Liver (tissue), 9 donors: ENCODE results near the gene STK32C. TPM values are rescaled to one million over a fixed set of nuclear protein-coding genes. Genes with fewer than 3 reads are reported as not detected.

Source experiments
- DNase-seq: peaks from one replicate; pipeline ENCODE4 v3.0.0-alpha.2; 2017; ENCODE audit warnings: low spot score
- H3K27ac ChIP-seq, 2 donors: one replicate each; pipeline ENCODE4 v1.7.0; 2013; ENCODE audit warnings: inconsistent platforms in 2 of 2, low read length in 2 of 2, control low read depth in 1 of 2, low read depth in 1 of 2, mild to moderate bottlenecking in 1 of 2
- H3K27me3 ChIP-seq, 4 donors: one replicate each; pipeline versions ENCODE4 v1.6.1 to v1.7.0; 2013; ENCODE audit warnings: low read length in 3 of 4, inconsistent platforms in 1 of 4, mild to moderate bottlenecking in 1 of 4, moderate library complexity in 1 of 4; ENCODE audit not compliant: control insufficient read depth in 4 of 4, insufficient read depth in 4 of 4
- H3K36me3 ChIP-seq, 4 donors: one replicate each; pipeline versions ENCODE4 v1.6.1 to v1.7.0; 2013; ENCODE audit warnings: low read length in 3 of 4, mild to moderate bottlenecking in 3 of 4, low read depth in 1 of 4, moderate library complexity in 1 of 4; ENCODE audit not compliant: control insufficient read depth in 4 of 4, insufficient read depth in 3 of 4
- H3K4me1 ChIP-seq, 4 donors: one replicate each; pipeline versions ENCODE4 v1.6.1 to v1.7.0; 2013; ENCODE audit warnings: low read length in 3 of 4, mild to moderate bottlenecking in 3 of 4, moderate library complexity in 1 of 4; ENCODE audit not compliant: control insufficient read depth in 4 of 4, insufficient read depth in 4 of 4
- H3K4me3 ChIP-seq, 3 donors: one replicate each; pipeline versions ENCODE4 v1.6.1 to v1.7.0; 2013; ENCODE audit warnings: low read length in 3 of 3, control low read depth in 1 of 3, low read depth in 1 of 3, mild to moderate bottlenecking in 1 of 3
- H3K9ac ChIP-seq, 2 donors: one replicate each; pipeline ENCODE4 v1.7.0; 2013; ENCODE audit warnings: low read length in 2 of 2, mild to moderate bottlenecking in 2 of 2, moderate library complexity in 2 of 2, control low read depth in 1 of 2, low read depth in 1 of 2
- H3K9me3 ChIP-seq, 4 donors: one replicate each; pipeline versions ENCODE4 v1.6.1 to v1.7.0; 2013; ENCODE audit warnings: low read length in 3 of 4; ENCODE audit not compliant: control insufficient read depth in 4 of 4
- ATF3 ChIP-seq: IDR thresholded peaks from 2 replicates; pipeline ENCODE4 v1.6.1; 2016; ENCODE audit warnings: antibody characterized with exemption
- CTCF ChIP-seq: fragments of 150-350 bp; IDR thresholded peaks from 2 replicates; pipeline ENCODE4 v1.5.1; 2017; ENCODE audit warnings: improper control_type of control experiment, low read depth, low read length; ENCODE audit not compliant: missing input control
- FOXA1 ChIP-seq: IDR thresholded peaks from 2 replicates; pipeline ENCODE4 v1.6.1; 2016; ENCODE audit warnings: antibody characterized with exemption
- FOXA2 ChIP-seq: IDR thresholded peaks from 2 replicates; pipeline ENCODE4 v1.6.1; 2016; ENCODE audit warnings: antibody characterized with exemption
- GABPA ChIP-seq, 2 donors: IDR thresholded peaks in 1 of 2; conservative IDR thresholded peaks in 1 of 2; 2 replicates each; pipeline ENCODE4 v1.6.1; 2016; ENCODE audit warnings: antibody characterized with exemption in 2 of 2, mild to moderate bottlenecking in 1 of 2, moderate library complexity in 1 of 2
- HNF4A ChIP-seq, 2 donors: conservative IDR thresholded peaks; 2 replicates each; pipeline ENCODE4 v1.6.1; 2016; ENCODE audit warnings: antibody characterized with exemption in 2 of 2, mild to moderate bottlenecking in 2 of 2
- HNF4G ChIP-seq: IDR thresholded peaks from 2 replicates; pipeline ENCODE4 v1.6.1; 2016; ENCODE audit warnings: antibody characterized with exemption
- MAX ChIP-seq: IDR thresholded peaks from 2 replicates; pipeline ENCODE4 v1.6.1; 2016; ENCODE audit warnings: antibody characterized with exemption
- NR2F2 ChIP-seq: IDR thresholded peaks from 2 replicates; pipeline ENCODE4 v1.6.1; 2016; ENCODE audit warnings: antibody characterized with exemption
- RAD21 ChIP-seq, 2 donors: IDR thresholded peaks; 2 replicates each; pipeline ENCODE4 v1.6.1; 2016; ENCODE audit warnings: antibody characterized with exemption in 2 of 2, mild to moderate bottlenecking in 2 of 2
- REST ChIP-seq: IDR thresholded peaks from 2 replicates; pipeline ENCODE4 v1.6.1; 2016; ENCODE audit warnings: antibody characterized with exemption, mild to moderate bottlenecking
- SP1 ChIP-seq: IDR thresholded peaks from 2 replicates; pipeline ENCODE4 v1.6.1; 2018; ENCODE audit warnings: antibody characterized with exemption, mild to moderate bottlenecking
- TAF1 ChIP-seq: conservative IDR thresholded peaks from 2 replicates; pipeline ENCODE4 v1.6.1; 2016; ENCODE audit warnings: antibody characterized with exemption, mild to moderate bottlenecking
- YY1 ChIP-seq: IDR thresholded peaks from 2 replicates; pipeline ENCODE4 v1.6.1; 2016; ENCODE audit warnings: antibody characterized with exemption, mild to moderate bottlenecking
- ZBTB33 ChIP-seq: IDR thresholded peaks from 2 replicates; pipeline ENCODE4 v1.6.1; 2016; ENCODE audit warnings: antibody characterized with exemption
- WGBS: extraction: QIAGEN DNeasy Blood & Tissue Kit; methylation state at CpG from one replicate; pipeline ENCODE4 v1.1.7; 2013; 5-methylcytosine and 5-hydroxymethylcytosine counted together
- polyA plus RNA-seq, 2 donors: library from polyadenylated mRNA; stranded (reverse) in 1 of 2; unstranded in 1 of 2; fragments of 200-250 nt in 1 of 2; fragments of >200 nt in 1 of 2; fragmentation: Nextera tagmentation in 1 of 2; extraction: Ambion mirVana in 1 of 2; gene quantifications; one replicate each; pipeline versions ENCODE4 v1.2.1 to v1.2.3, GENCODE V29; 2013 to 2015
- total RNA-seq, 2 donors: library from RNA; depleted of rRNA; stranded (reverse); fragments of >200 nt; gene quantifications; one replicate each; pipeline ENCODE4 v1.2.3, GENCODE V29; 2014
- donor health status: healthy.
- donor health status: healthy.
- donor health status: healthy.
- donor health status: healthy.
- donor health status: healthy.

STK32C gene
- total and polyA plus RNA-seq, 4 donors = 1.8 to 4.6 (median 2.2) TPM

- no peak overlapping the region for H3K9ac ChIP-seq
- no peak for TF ChIP-seq RAD21 (IDR thresholded peaks at IDR 0.05)
- TF ChIP-seq SP1 = no peak
- TF ChIP-seq TAF1 = no peak
- TF ChIP-seq GABPA (IDR thresholded peaks at IDR 0.05 in 1 of 2, conservative IDR thresholded peaks at IDR 0.05 in 1 of 2) = no peak
- no peak for TF ChIP-seq HNF4G
- no peak for TF ChIP-seq CTCF
- TF ChIP-seq NR2F2 = no peak
- no peak for TF ChIP-seq YY1
- TF ChIP-seq MAX = no peak
- no peaks in the 10 kb centered on the region for H3K36me3 ChIP-seq
- no peak for DNase-seq
- WGBS = 97% methylated on average over 14 of the region's 14 CpGs
- no peak overlapping the region for H3K27ac ChIP-seq
- H3K4me1 ChIP-seq = no peaks in the 10 kb centered on the region
- no peak overlapping the region for H3K4me3 ChIP-seq
- no peaks in the 10 kb centered on the region for H3K27me3 ChIP-seq
- H3K9me3 ChIP-seq = peaks cover 0 to 3% (median 0%) of the 10 kb centered on the region in 4 donors
Measured at GRCh38 chr10:132209130-132209529, 98.6 kb downstream of the STK32C start.

GRCh38 chr10:132208462-132209050 lies 99.2 kb downstream of the STK32C start:
- WGBS = 89% methylated on average over 17 of the region's 17 CpGs
- peaks cover 0 to 3% (median 0%) of the 10 kb centered on the region in 4 donors for H3K9me3 ChIP-seq
- no peak for DNase-seq
- H3K9ac ChIP-seq = no peak overlapping the region
- no peak for TF ChIP-seq FOXA2
- no peak overlapping the region for H3K27ac ChIP-seq
- no peak overlapping the region for H3K4me3 ChIP-seq
- no peaks in the 10 kb centered on the region for H3K4me1 ChIP-seq
- H3K36me3 ChIP-seq = no peaks in the 10 kb centered on the region
- H3K27me3 ChIP-seq = no peaks in the 10 kb centered on the region

- Histone ChIP-seq H3K27ac (no peak overlapping the region), H3K36me3 (no peaks in the 10 kb centered on the region), H3K27me3 (no peaks in the 10 kb centered on the region), H3K4me1 (no peaks in the 10 kb centered on the region), H3K4me3 (no peak overlapping the region), H3K9ac (no peak overlapping the region), H3K9me3 (peaks cover 0 to under 1% (median 0%) of the 10 kb centered on the region in 4 donors)
- 86% methylated on average over 48 of the region's 48 CpGs for WGBS
- DNase-seq = no peak
- TF ChIP-seq REST (no peak), HNF4G (no peak), FOXA1 (no peak), GABPA (IDR thresholded peaks at IDR 0.05 in 1 of 2, conservative IDR thresholded peaks at IDR 0.05 in 1 of 2) (no peak), ZBTB33 (no peak), YY1 (no peak), RAD21 (IDR thresholded peaks at IDR 0.05) (no peak), HNF4A (conservative IDR thresholded peaks at IDR 0.05) (no peak), ATF3 (no peak), SP1 (no peak), FOXA2 (no peak), MAX (no peak)
Measured at GRCh38 chr10:132207536-132208461, 100.0 kb downstream of the STK32C start.
